ENCODE results near the gene LRRC3. TPM values are rescaled to one million over a fixed set of nuclear protein-coding genes. Genes with fewer than 3 reads are reported as not detected.

LRRC3 gene
- total and polyA plus RNA-seq, 2 experiments from 2014 or later: 4.1 to 9.5 TPM

- no peaks in the 10 kb centered on the region for H3K36me3 ChIP-seq
- H3K27ac ChIP-seq: no peak overlapping the region
- H3K4me1 ChIP-seq (ENCODE audit: low read depth): no peaks in the 10 kb centered on the region
- no peaks in the 10 kb centered on the region for H3K27me3 ChIP-seq
- TF ChIP-seq CTCF (IDR thresholded peaks at IDR 0.05; ENCODE audit: low read depth, low read length): no peak
- no peak overlapping the region for H3K4me3 ChIP-seq
- no peaks in the 10 kb centered on the region for H3K9me3 ChIP-seq (ENCODE audit: low read depth)
- no peak for DNase-seq (ENCODE audit: low read depth in 1 of 2, low spot score in 1 of 2)
Observed at GRCh38 chr21:44436958-44437357, 18.4 kb upstream of the LRRC3 start.

- H3K27ac ChIP-seq: no peak overlapping the region
- TF ChIP-seq CTCF (IDR thresholded peaks at IDR 0.05; ENCODE audit: low read depth, low read length): no peak
- H3K4me3 ChIP-seq: no peak overlapping the region
- no peak for DNase-seq (ENCODE audit: low read depth in 1 of 2, low spot score in 1 of 2)
- H3K4me1 ChIP-seq (ENCODE audit: low read depth): no peaks in the 10 kb centered on the region
- no peaks in the 10 kb centered on the region for H3K36me3 ChIP-seq
- no peaks in the 10 kb centered on the region for H3K27me3 ChIP-seq
- H3K9me3 ChIP-seq (ENCODE audit: low read depth): no peaks in the 10 kb centered on the region
Observed at GRCh38 chr21:44437371-44437695, 18.0 kb upstream of the LRRC3 start.

- no peaks in the 10 kb centered on the region for H3K9me3 ChIP-seq (ENCODE audit: low read depth)
- H3K27me3 ChIP-seq: no peaks in the 10 kb centered on the region
- H3K4me3 ChIP-seq: no peak overlapping the region
- no peak for TF ChIP-seq CTCF (IDR thresholded peaks at IDR 0.05; ENCODE audit: low read depth, low read length)
- no peaks in the 10 kb centered on the region for H3K4me1 ChIP-seq (ENCODE audit: low read depth)
- no peaks in the 10 kb centered on the region for H3K36me3 ChIP-seq
- no peak overlapping the region for H3K27ac ChIP-seq
- DNase-seq (ENCODE audit: low read depth in 1 of 2, low spot score in 1 of 2): no peak
Observed at GRCh38 chr21:44437696-44438431, 17.4 kb upstream of the LRRC3 start.

GRCh38 chr21:44438531-44439210 lies 16.6 kb upstream of the LRRC3 start:
- no peaks in the 10 kb centered on the region for H3K27me3 ChIP-seq
- no peak for TF ChIP-seq CTCF (IDR thresholded peaks at IDR 0.05; ENCODE audit: low read depth, low read length)
- H3K4me3 ChIP-seq: no peak overlapping the region
- no peak for DNase-seq (ENCODE audit: low read depth in 1 of 2, low spot score in 1 of 2)
- no peaks in the 10 kb centered on the region for H3K9me3 ChIP-seq (ENCODE audit: low read depth)
- H3K27ac ChIP-seq: no peak overlapping the region
- H3K4me1 ChIP-seq (ENCODE audit: low read depth): no peaks in the 10 kb centered on the region
- H3K36me3 ChIP-seq: no peaks in the 10 kb centered on the region

GRCh38 chr21:44439211-44439600 lies 16.1 kb upstream of the LRRC3 start:
- Histone ChIP-seq H3K9me3 (ENCODE audit: low read depth) (no peaks in the 10 kb centered on the region), H3K36me3 (no peaks in the 10 kb centered on the region), H3K4me1 (ENCODE audit: low read depth) (no peaks in the 10 kb centered on the region), H3K27me3 (no peaks in the 10 kb centered on the region), H3K4me3 (no peak overlapping the region), H3K27ac (no peak overlapping the region)
- no peak for DNase-seq (ENCODE audit: low read depth in 1 of 2, low spot score in 1 of 2)
- no peak for TF ChIP-seq CTCF (IDR thresholded peaks at IDR 0.05; ENCODE audit: low read depth, low read length)

Data from cardiac muscle cell (in vitro differentiated cells and primary cell).